Heart right ventricle (tissue), 16 donors: ENCODE measurements around the gene ZNF25. TPM values are rescaled to one million over a fixed set of nuclear protein-coding genes. Genes with fewer than 3 reads are reported as not detected.
"Not testable (repeated sequence)": the region's sequence is repeated elsewhere in the genome, so short reads cannot be mapped to it uniquely, and the experiment has no call there.

Source experiments
- ATAC-seq, 8 donors: fragments of 200-7000 bp; cut with Tn5 transposase; one replicate each; pipeline ENCODE4 v1.9.1; 2020; ENCODE audit warnings: mild to moderate bottlenecking in 8 of 8, moderate library complexity in 8 of 8, moderate number of reproducible peaks in 1 of 8
- DNase-seq, 2 donors: peaks; one replicate each; pipeline ENCODE4 v3.0.0-alpha.2; 2020
- H3K27ac ChIP-seq, 10 donors: fragments of 200-600 bp; sonication (generic) in 2 of 10; one replicate each; pipeline versions ENCODE4 v1.5.0 to v1.8.0; 2020 to 2022; ENCODE audit warnings: mild to moderate bottlenecking in 3 of 10
- H3K27me3 ChIP-seq, 7 donors: fragments of 200-600 bp; one replicate each; pipeline ENCODE4 v1.8.0; 2021 to 2022; ENCODE audit warnings: mild to moderate bottlenecking in 2 of 7
- H3K36me3 ChIP-seq, 9 donors: fragments of 200-600 bp; sonication (generic) in 1 of 9; one replicate each; pipeline versions ENCODE4 v1.5.0 to v1.8.0; 2020 to 2022; ENCODE audit warnings: mild to moderate bottlenecking in 2 of 9
- H3K4me1 ChIP-seq, 9 donors: fragments of 200-600 bp; sonication (generic) in 1 of 9; one replicate each; pipeline versions ENCODE4 v1.5.0 to v1.8.0; 2020 to 2022; ENCODE audit warnings: mild to moderate bottlenecking in 4 of 9
- H3K4me3 ChIP-seq, 10 donors: fragments of 200-600 bp; sonication (generic) in 2 of 10; one replicate each; pipeline versions ENCODE4 v1.5.0 to v1.8.0; 2020 to 2022; ENCODE audit warnings: mild to moderate bottlenecking in 7 of 10, moderate library complexity in 2 of 10
- H3K9me3 ChIP-seq, 11 donors: fragments of 200-600 bp in 10 of 11; sonication (generic) in 2 of 11; one replicate each; pipeline versions ENCODE4 v1.5.0 to v1.8.0; 2013 to 2022; ENCODE audit warnings: mild to moderate bottlenecking in 2 of 11, control low read depth in 1 of 11, moderate library complexity in 1 of 11
- WGBS, 2 donors: extraction: QIAGEN DNeasy Blood & Tissue Kit; methylation state at CpG; one replicate each; pipeline ENCODE4 v1.1.7; 2013; ENCODE audit warnings: inconsistent platforms in 1 of 2; 5-methylcytosine and 5-hydroxymethylcytosine counted together
- intact Hi-C, 10 donors: fragments of 100-400 bp; cut with DNase I; formaldehyde crosslinking; loops; one replicate each; pipeline versions ENCODE4 v1.11.1 to v1.14.2; 2022
- long read RNA-seq, 3 donors: library from polyadenylated mRNA; unstranded; transcript quantifications; one replicate each; pipeline ENCODE4 v2.0.0, GENCODE V29; 2020 to 2021
- polyA plus RNA-seq, 2 donors: library from polyadenylated mRNA; stranded (reverse); fragments of 200-250 nt; gene quantifications; one replicate each; pipeline ENCODE4 v1.2.3, GENCODE V29; 2013
- total RNA-seq, 10 donors: library from RNA; stranded (reverse); fragmentation: NEBNext Ultra II Directional in 3 of 10; extraction: Animal tissue kit (Norgen Biotek cat#: 25700) in 3 of 10; gene quantifications; one replicate each; pipeline versions ENCODE4 v1.2.1 to v1.2.4, GENCODE V29; 2021 to 2023
- TF ChIP-seq, protein P1 (sequence below), 9 donors: fragments of 200-600 bp; sonication (generic) in 2 of 9; IDR thresholded peaks; one replicate each; pipeline versions ENCODE4 v1.5.0 to v1.8.0; 2021 to 2022; ENCODE audit warnings: antibody characterized with exemption in 9 of 9, mild to moderate bottlenecking in 5 of 9, moderate library complexity in 1 of 9
- donor health status: Arrhythmogenic right ventricular cardiomyopathy.
- donor health status: ischemic (EF 13 %, LVEDD 7.1; RV severe dilation, severe dysfunction).
- donor health status: healthy with polysubstance abuse.
- donor health status: DM: no; HTN: yes; CAD: no.
- donor health status: DM: no; HTN: no; CAD: no.
- donor health status: ischemic (EF 25% LVEDD 6.9; RV normal size, moderate dysfunction).
- donor health status: ischemic (EF 25% LVEDD 5.7; RV mildly dilated, moderate dysfunction).
- donor health status: healthy.
- donor health status: DM: yes; HTN: yes; CAD: no.
- donor health status: Ischemic cardiomyopathy.
- donor health status: ischemic (EF 35%, LVEDD 5.7; RV mildly dilated, moderate dysfunction).
- donor health status: nonischemic (EF 11% LVEDD 7.7; RV severe dilation, severe dysfunction).
- donor health status: DM: yes; HTN: yes; CAD: no.
- donor health status: PGD.
- donor health status: ischemic (EF 29% LVEDD 5.4; RV normal size, mild dysfunction).
- donor health status: nonischemic (EF 23%, LVEDD 6.1; RV moderate dilation, normal function).

The ZNF25 gene
- total RNA-seq (10 to 100 TPM; 15.2 to 22.9 (median 20.4) TPM), polyA plus RNA-seq (1 to 10 TPM; 4.1 to 6.1 TPM)
- long read RNA-seq, donor 1, full-length matches to known transcripts = 39 of 55 reads
- long read RNA-seq, donor 1, partial matches to known transcripts = 1 of 55 reads
- long read RNA-seq, donor 1, other reads (novel, unspliced or antisense) = 15 of 55 reads
- long read RNA-seq, donor 2, full-length matches to known transcripts = 45 of 63 reads
- long read RNA-seq, donor 2, partial matches to known transcripts = 3 of 63 reads
- long read RNA-seq, donor 2, other reads (novel, unspliced or antisense) = 15 of 63 reads
- long read RNA-seq, donor 3, full-length matches to known transcripts = 38 of 60 reads
- long read RNA-seq, donor 3, partial matches to known transcripts = 1 of 60 reads
- long read RNA-seq, donor 3, other reads (novel, unspliced or antisense) = 21 of 60 reads

DNA sequence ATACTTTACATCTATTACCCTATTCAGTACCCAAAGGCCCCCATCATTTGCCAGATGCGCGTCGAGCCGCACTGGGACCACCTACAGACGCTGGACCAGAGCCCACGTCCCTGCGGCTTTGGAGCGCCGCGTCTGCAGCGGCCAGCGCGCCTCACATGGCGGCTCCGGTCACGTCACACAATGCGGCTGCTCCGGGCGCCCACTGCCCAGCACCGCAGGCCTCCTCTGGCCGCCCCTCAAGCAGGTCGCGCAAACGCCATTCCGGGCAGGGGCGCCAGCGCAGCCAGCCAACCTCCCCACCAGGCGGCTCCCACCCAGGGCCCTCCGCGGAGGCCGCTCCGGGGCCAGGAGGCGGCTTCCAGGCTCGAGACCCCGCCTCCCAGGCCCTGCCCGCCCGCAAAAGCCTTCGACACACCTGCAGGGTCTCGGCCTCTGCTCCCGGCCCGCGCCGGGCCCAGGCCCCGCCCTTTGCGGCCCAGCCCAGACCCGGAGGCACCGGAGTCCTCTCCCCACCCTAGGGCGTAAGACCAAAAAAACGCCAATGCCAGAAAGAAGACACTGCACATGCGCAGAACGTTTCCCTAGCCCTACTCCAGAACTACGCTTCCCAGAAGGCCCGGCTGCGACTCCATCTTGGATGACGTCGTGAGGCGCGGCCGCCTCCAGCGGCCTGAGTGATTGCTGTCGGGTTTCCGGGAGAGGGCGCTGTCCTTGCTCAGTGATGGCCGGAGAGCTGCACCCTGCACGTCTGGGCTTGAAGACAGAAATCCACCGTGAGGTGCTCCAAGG is at the start of gene ZNF25:
Gene ZNF25, minus strand, starts transcription at position 557 of the 789 bp plus-strand sequence. CDS start 4,925 bp downstream, outside the sequence.
- no peaks in the 10 kb centered on the region for H3K27me3 ChIP-seq
- TF ChIP-seq, protein P1, sequence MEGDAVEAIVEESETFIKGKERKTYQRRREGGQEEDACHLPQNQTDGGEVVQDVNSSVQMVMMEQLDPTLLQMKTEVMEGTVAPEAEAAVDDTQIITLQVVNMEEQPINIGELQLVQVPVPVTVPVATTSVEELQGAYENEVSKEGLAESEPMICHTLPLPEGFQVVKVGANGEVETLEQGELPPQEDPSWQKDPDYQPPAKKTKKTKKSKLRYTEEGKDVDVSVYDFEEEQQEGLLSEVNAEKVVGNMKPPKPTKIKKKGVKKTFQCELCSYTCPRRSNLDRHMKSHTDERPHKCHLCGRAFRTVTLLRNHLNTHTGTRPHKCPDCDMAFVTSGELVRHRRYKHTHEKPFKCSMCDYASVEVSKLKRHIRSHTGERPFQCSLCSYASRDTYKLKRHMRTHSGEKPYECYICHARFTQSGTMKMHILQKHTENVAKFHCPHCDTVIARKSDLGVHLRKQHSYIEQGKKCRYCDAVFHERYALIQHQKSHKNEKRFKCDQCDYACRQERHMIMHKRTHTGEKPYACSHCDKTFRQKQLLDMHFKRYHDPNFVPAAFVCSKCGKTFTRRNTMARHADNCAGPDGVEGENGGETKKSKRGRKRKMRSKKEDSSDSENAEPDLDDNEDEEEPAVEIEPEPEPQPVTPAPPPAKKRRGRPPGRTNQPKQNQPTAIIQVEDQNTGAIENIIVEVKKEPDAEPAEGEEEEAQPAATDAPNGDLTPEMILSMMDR (IDR thresholded peaks at IDR 0.05) = peak; percentile 71 to 92 (median 86)
- peak within 1 kb of the TSS; percentile 71 to 96 (median 89) for H3K4me3 ChIP-seq
- peaks cover 0 to 1% (median 0%) of the 10 kb centered on the region in 9 donors for H3K36me3 ChIP-seq
- H3K27ac ChIP-seq = peak within 1 kb of the TSS; percentile 90 to 100 (median 99)
- intact Hi-C loops = loop anchor here in 8 of 10 donors (1.0 to 10.0 kb wide), 10 partner anchors 34 to 121 kb away; partner anchors contain the start of genes ZNF33A (in 6 of the 8), ZNF248 (in 5 of the 8) and ZNF37A (in 4 of the 8)
- H3K4me1 ChIP-seq = peaks cover 0 to 20% (median 12%) of the 10 kb centered on the region in 9 donors
- H3K9me3 ChIP-seq = peaks cover 0 to 7% (median 0%) of the 10 kb centered on the region in 11 donors
- peak; percentile 98 to 99 (median 99) for ATAC-seq
- WGBS, 2 donors = 0% methylated on average over 66 of the region's 66 CpGs
- DNase-seq = peak; percentile 96 to 99

DNA sequence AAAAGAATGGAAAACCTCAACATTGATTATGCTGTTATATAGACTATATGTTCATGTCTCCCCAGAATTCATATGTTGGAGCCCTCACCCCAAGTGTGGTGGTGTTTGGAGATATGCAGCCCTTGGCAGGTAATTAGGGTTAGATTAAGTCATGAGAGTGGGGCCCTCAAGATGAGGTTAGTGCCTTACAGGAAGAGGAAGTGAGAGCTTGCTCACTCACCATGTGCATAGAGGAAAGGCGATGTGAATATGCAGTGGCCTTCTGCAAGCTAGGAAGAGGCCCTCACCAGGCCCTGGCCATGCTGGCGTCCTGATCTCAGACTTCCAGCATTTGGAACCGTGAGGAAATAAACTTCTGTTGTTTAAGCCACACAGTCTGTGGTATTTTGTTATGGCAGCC is 48.8 kb upstream of the ZNF25 start:
- intact Hi-C loops = no loop called here
- peaks cover 0 to 99% (median 27%) of the 10 kb centered on the region in 9 donors for H3K36me3 ChIP-seq
- H3K27me3 ChIP-seq = no peaks in the 10 kb centered on the region
- ATAC-seq (no peak), DNase-seq (no peak)
- TF ChIP-seq, protein P1 (IDR thresholded peaks at IDR 0.05) = no peak
- no peak overlapping the region for H3K27ac ChIP-seq
- no peaks in the 10 kb centered on the region for H3K9me3 ChIP-seq
- WGBS, 2 donors = 90 to 96% methylated on average over 3 of the region's 3 CpGs
- peaks cover 0 to 3% (median 0%) of the 10 kb centered on the region in 9 donors for H3K4me1 ChIP-seq
- no peak overlapping the region for H3K4me3 ChIP-seq

DNA sequence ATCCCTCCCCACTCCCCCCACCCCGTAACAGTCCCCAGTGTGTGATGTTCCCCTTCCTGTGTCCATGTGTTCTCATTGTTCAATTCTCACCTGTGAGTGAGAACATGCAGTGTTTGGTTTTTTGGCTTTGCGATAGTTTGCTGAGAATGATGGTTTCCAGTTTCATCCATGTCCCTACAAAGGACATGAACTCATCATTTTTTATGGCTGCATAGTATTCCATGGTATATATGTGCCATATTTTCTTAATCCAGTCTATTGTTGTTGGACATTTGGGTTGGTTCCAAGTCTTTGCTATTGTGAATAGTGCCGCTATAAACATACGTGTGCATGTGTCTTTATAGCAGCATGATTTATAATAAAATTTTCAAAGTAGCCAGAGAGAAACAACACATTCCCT is 42.7 kb upstream of the ZNF25 start:
- H3K9me3 ChIP-seq, ATAC-seq, H3K4me3 ChIP-seq, H3K27ac ChIP-seq, H3K4me1 ChIP-seq, DNase-seq, H3K27me3 ChIP-seq: not testable (repeated sequence)
- peaks cover 0 to 100% (median 53%) of the 10 kb centered on the region in 9 donors for H3K36me3 ChIP-seq
- intact Hi-C loops = loop anchor here in 2 of 10 donors (10.0 kb wide), 2 partner anchors 76 to 164 kb away; partner anchors contain the start of genes ZNF248 (in 1 of the 2) and ZNF37A (in 1 of the 2)
- 60 to 71% methylated on average over 4 of the region's 4 CpGs for WGBS, 2 donors

DNA sequence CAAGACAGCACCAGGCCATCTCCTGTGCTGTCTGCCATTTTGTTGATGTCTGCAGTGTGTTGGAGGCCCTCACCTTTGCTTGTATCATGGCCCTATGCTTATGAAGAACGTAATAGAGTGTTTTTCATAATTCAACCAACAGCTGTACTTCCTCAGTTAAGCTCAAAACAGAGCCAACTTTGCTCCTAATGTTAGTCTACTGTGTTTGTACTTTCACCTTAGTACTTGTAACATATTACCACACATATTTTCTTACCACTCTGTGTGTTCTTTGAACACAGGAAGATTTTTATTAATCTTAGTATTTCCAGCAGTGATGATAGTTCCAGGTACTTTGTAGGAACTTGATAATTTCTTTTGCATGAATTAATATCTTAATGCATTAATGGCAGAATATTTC is 39.9 kb upstream of the ZNF25 start:
- H3K4me1 ChIP-seq = peaks cover 0 to 9% (median 7%) of the 10 kb centered on the region in 9 donors
- H3K27ac ChIP-seq = no peak overlapping the region
- TF ChIP-seq, protein P1 (IDR thresholded peaks at IDR 0.05) = no peak
- DNase-seq = no peak
- ATAC-seq = no peak
- peaks cover 0 to 6% (median 0%) of the 10 kb centered on the region in 11 donors for H3K9me3 ChIP-seq
- intact Hi-C loops = loop anchor here in 2 of 10 donors (10.0 kb wide), 2 partner anchors 78 to 162 kb away; partner anchors contain the start of genes ZNF248 (in 1 of the 2) and ZNF37A (in 1 of the 2)
- H3K4me3 ChIP-seq = no peak overlapping the region
- 80 to 88% methylated on average over 1 of the region's 1 CpG for WGBS, 2 donors
- H3K27me3 ChIP-seq = no peaks in the 10 kb centered on the region
- H3K36me3 ChIP-seq = peaks cover 0 to 91% (median 41%) of the 10 kb centered on the region in 9 donors
